Measurements from ENCODE around the gene C3. TPM values are rescaled to one million over a fixed set of nuclear protein-coding genes. Genes with fewer than 3 reads are reported as not detected.

Gene C3
- total RNA-seq, 4 donors from 2014 or later, result 89.1 to 548 (median 264) TPM

GRCh38 chr19:6683971-6684370 lies 36.5 kb downstream of the C3 start:
- H3K4me1 ChIP-seq, result no peaks in the 10 kb centered on the region
- H3K27ac ChIP-seq, result no peak overlapping the region
- DNase-seq, result no peak
- no peaks in the 10 kb centered on the region for H3K9me3 ChIP-seq
- H3K27me3 ChIP-seq, result no peaks in the 10 kb centered on the region
- no peak for TF ChIP-seq CTCF (IDR thresholded peaks at IDR 0.05)
- no peak for TF ChIP-seq POLR2A (IDR thresholded peaks at IDR 0.05)
- H3K36me3 ChIP-seq, result no peaks in the 10 kb centered on the region
- no peak overlapping the region for H3K4me3 ChIP-seq

GRCh38 chr19:6682607-6683128 lies 37.8 kb downstream of the C3 start:
- Histone ChIP-seq H3K4me1 (no peaks in the 10 kb centered on the region), H3K4me3 (no peak overlapping the region), H3K36me3 (no peaks in the 10 kb centered on the region), H3K9me3 (no peaks in the 10 kb centered on the region), H3K27ac (no peak overlapping the region), H3K27me3 (no peaks in the 10 kb centered on the region)
- DNase-seq, result no peak
- no peak for TF ChIP-seq CTCF (IDR thresholded peaks at IDR 0.05)
- TF ChIP-seq POLR2A (IDR thresholded peaks at IDR 0.05), result no peak

- DNase-seq, result no peak
- TF ChIP-seq POLR2A (IDR thresholded peaks at IDR 0.05) (no peak), CTCF (IDR thresholded peaks at IDR 0.05) (no peak)
- no peak overlapping the region for H3K4me3 ChIP-seq
- peaks cover 0 to under 1% (median 0%) of the 10 kb centered on the region in 4 donors for H3K4me1 ChIP-seq
- no peaks in the 10 kb centered on the region for H3K27me3 ChIP-seq
- H3K9me3 ChIP-seq, result no peaks in the 10 kb centered on the region
- no peak overlapping the region for H3K27ac ChIP-seq
- no peaks in the 10 kb centered on the region for H3K36me3 ChIP-seq
Measured at GRCh38 chr19:6680141-6680540, 40.3 kb downstream of the C3 start.

GRCh38 chr19:6679139-6679538 lies 41.3 kb downstream of the C3 start:
- DNase-seq, result no peak
- Histone ChIP-seq H3K9me3 (no peaks in the 10 kb centered on the region), H3K36me3 (no peaks in the 10 kb centered on the region), H3K4me1 (peaks cover 0 to 5% (median 0%) of the 10 kb centered on the region in 4 donors), H3K27me3 (no peaks in the 10 kb centered on the region), H3K4me3 (no peak overlapping the region), H3K27ac (no peak overlapping the region)
- no peak for TF ChIP-seq CTCF (IDR thresholded peaks at IDR 0.05)
- no peak for TF ChIP-seq POLR2A (IDR thresholded peaks at IDR 0.05)

GRCh38 chr19:6678690-6679109 lies 41.8 kb downstream of the C3 start:
- H3K27ac ChIP-seq, result no peak overlapping the region
- no peaks in the 10 kb centered on the region for H3K9me3 ChIP-seq
- no peak for TF ChIP-seq POLR2A (IDR thresholded peaks at IDR 0.05)
- no peak for TF ChIP-seq CTCF (IDR thresholded peaks at IDR 0.05)
- H3K4me3 ChIP-seq, result no peak overlapping the region
- no peak for DNase-seq
- no peaks in the 10 kb centered on the region for H3K27me3 ChIP-seq
- H3K4me1 ChIP-seq, result peaks cover 0 to 5% (median 0%) of the 10 kb centered on the region in 4 donors
- no peaks in the 10 kb centered on the region for H3K36me3 ChIP-seq

All from Peyer's patch (tissue), 4 donors.